SK-N-SH (cell line): ENCODE data around the gene DHRS13. TPM values are rescaled to one million over a fixed set of nuclear protein-coding genes. Genes with fewer than 3 reads are reported as not detected.

ENCODE experiments used
- CTCF ChIA-PET: fragments of 300-600, 350-600 bp; formaldehyde crosslinking; extraction: SDS; loops from one replicate; lab custom pipeline; 2021; lab: Yijun Ruan, JAX
- POLR2A ChIA-PET: fragments of 350-600 bp; sonication (Branson Sonifier 250); formaldehyde crosslinking; extraction: SDS; loops from one replicate; lab custom pipeline; 2020; ENCODE audit warnings: antibody characterized with exemption, inconsistent platforms; lab: Yijun Ruan, JAX
- DNase-seq: peaks from one replicate; pipeline ENCODE4 v3.0.0; 2012
- H2AFZ ChIP-seq: fragments of 200-600 bp; sonication (generic); 2 replicates; pipeline ENCODE4 v1.8.1; 2016; ENCODE audit warnings: antibody characterized with exemption, mild to moderate bottlenecking, low read depth
- H3F3A ChIP-seq: fragments of 200-600 bp; sonication (generic); replicated peaks from 2 replicates; pipeline ENCODE3; 2016; ENCODE audit warnings: antibody characterized with exemption, mild to moderate bottlenecking; ENCODE audit not compliant: insufficient read depth
- H3K27ac ChIP-seq, 2 experiments: fragments of 200-500 bp in 1 of 2; fragments of 200-600 bp in 1 of 2; sonication (Bioruptor generic) in 1 of 2; sonication (generic), shearing (Covaris generic) in 1 of 2; 2 replicates each; pipeline versions ENCODE4 v1.5.1 to v1.6.1; 2014 to 2016; ENCODE audit warnings: low read depth in 2 of 2, inconsistent platforms in 1 of 2, low read length in 1 of 2, mild to moderate bottlenecking in 1 of 2, mixed read lengths in 1 of 2
- H3K27me3 ChIP-seq: fragments of 200-600 bp; sonication (generic), shearing (Covaris generic); 2 replicates; pipeline ENCODE4 v1.6.1; 2016; ENCODE audit warnings: mixed run types; ENCODE audit not compliant: insufficient read depth
- H3K36me3 ChIP-seq, 2 experiments: fragments of 200-500 bp in 1 of 2; fragments of 200-600 bp in 1 of 2; sonication (Bioruptor generic) in 1 of 2; sonication (generic) in 1 of 2; replicated peaks in 1 of 2; 2 replicates each; pipeline versions ENCODE3 to v1.5.1; 2014 to 2016; ENCODE audit warnings: low read length in 1 of 2, mild to moderate bottlenecking in 1 of 2; ENCODE audit not compliant: insufficient read depth in 2 of 2, control insufficient read depth in 1 of 2
- H3K4me1 ChIP-seq, 2 experiments: fragments of 200-500 bp in 1 of 2; fragments of 200-600 bp in 1 of 2; sonication (Bioruptor generic) in 1 of 2; sonication (generic), shearing (Covaris generic) in 1 of 2; 2 replicates each; pipeline versions ENCODE4 v1.5.1 to v1.6.1; 2014 to 2016; ENCODE audit warnings: low read depth in 1 of 2, low read length in 1 of 2, mixed run types in 1 of 2; ENCODE audit not compliant: insufficient read depth in 2 of 2, control insufficient read depth in 1 of 2
- H3K4me2 ChIP-seq: fragments of 200-600 bp; sonication (generic), shearing (Covaris generic); 2 replicates; pipeline ENCODE4 v1.6.1; 2017; ENCODE audit warnings: mixed run types
- H3K4me3 ChIP-seq, 2 experiments: fragments of 200-500 bp in 1 of 2; fragments of 200-600 bp in 1 of 2; sonication (Bioruptor generic) in 1 of 2; sonication (generic), shearing (Covaris generic) in 1 of 2; 2 replicates each; pipeline versions ENCODE4 v1.5.1 to v1.8.1; 2014 to 2016; ENCODE audit warnings: low read depth in 2 of 2, inconsistent platforms in 1 of 2, low read length in 1 of 2, mild to moderate bottlenecking in 1 of 2, mixed read lengths in 1 of 2, moderate library complexity in 1 of 2
- H3K79me2 ChIP-seq: fragments of 200-600 bp; sonication (generic); 2 replicates; pipeline ENCODE4 v1.8.1; 2017; ENCODE audit warnings: mild to moderate bottlenecking; ENCODE audit not compliant: insufficient read depth
- H3K9ac ChIP-seq: fragments of 200-600 bp; sonication (generic); 2 replicates; pipeline ENCODE4 v1.6.1; 2017; ENCODE audit warnings: mixed run types
- H3K9me2 ChIP-seq: fragments of 200-600 bp; sonication (generic); 2 replicates; pipeline ENCODE4 v1.6.1; 2017; ENCODE audit warnings: mixed run types
- H3K9me3 ChIP-seq: fragments of 200-600 bp; sonication (generic); 2 replicates; pipeline ENCODE4 v1.6.1; 2017; ENCODE audit warnings: mixed run types, mild to moderate bottlenecking, moderate library complexity
- H4K20me1 ChIP-seq: fragments of 200-600 bp; sonication (generic); 2 replicates; pipeline ENCODE4 v1.6.1; 2017; ENCODE audit warnings: mild to moderate bottlenecking, mixed run types; ENCODE audit not compliant: insufficient read depth
- CHD2 ChIP-seq: fragments of 150-350 bp; IDR thresholded peaks from 2 replicates; pipeline ENCODE4 v1.6.1; 2018; ENCODE audit warnings: low read length; ENCODE audit not compliant: partially characterized antibody
- ELF1 ChIP-seq: IDR thresholded peaks from 2 replicates; pipeline ENCODE4 v1.4.0; 2012
- FOSL2 ChIP-seq: IDR thresholded peaks from 2 replicates; pipeline ENCODE4 v1.4.0; 2012; ENCODE audit warnings: low read depth, mild to moderate bottlenecking, moderate library complexity, borderline replicate concordance
- GABPA ChIP-seq: IDR thresholded peaks from 2 replicates; pipeline ENCODE4 v1.4.0; 2012; ENCODE audit warnings: low read depth, mild to moderate bottlenecking
- GATA2 ChIP-seq: sonication (generic); formaldehyde crosslinking; IDR thresholded peaks from 2 replicates; pipeline ENCODE4 v1.5.0; 2020; ENCODE audit warnings: mild to moderate bottlenecking, missing genetic modification reagents
- JUND ChIP-seq: IDR thresholded peaks from 2 replicates; pipeline ENCODE4 v1.4.0; 2012
- MEF2A ChIP-seq: IDR thresholded peaks from 2 replicates; pipeline ENCODE4 v1.4.0; 2012; ENCODE audit warnings: low read depth, borderline replicate concordance
- MXI1 ChIP-seq: IDR thresholded peaks from 2 replicates; pipeline ENCODE4 v1.6.1; 2012; ENCODE audit warnings: mild to moderate bottlenecking, low read depth, low read length, improper control_type of control experiment
- RAD21 ChIP-seq: IDR thresholded peaks from 2 replicates; pipeline ENCODE4 v1.6.1; 2012; ENCODE audit warnings: mild to moderate bottlenecking, low read length
- RFX5 ChIP-seq: IDR thresholded peaks from 2 replicates; pipeline ENCODE4 v1.6.1; 2012; ENCODE audit warnings: mild to moderate bottlenecking, improper control_type of control experiment, low read length
- RXRA ChIP-seq: IDR thresholded peaks from 2 replicates; pipeline ENCODE4 v1.4.0; 2012; ENCODE audit warnings: low read depth, mild to moderate bottlenecking, borderline replicate concordance
- SIN3A ChIP-seq: IDR thresholded peaks from 2 replicates; pipeline ENCODE4 v1.6.1; 2012; ENCODE audit warnings: low read depth, mild to moderate bottlenecking, low read length, moderate library complexity, borderline replicate concordance
- SMC3 ChIP-seq: IDR thresholded peaks from 2 replicates; pipeline ENCODE4 v1.6.1; 2012; ENCODE audit warnings: low read depth, low read length, improper control_type of control experiment
- TAF1 ChIP-seq: IDR thresholded peaks from 2 replicates; pipeline ENCODE4 v1.6.1; 2012; ENCODE audit warnings: low read depth, mild to moderate bottlenecking, low read length, moderate library complexity, borderline replicate concordance
- TCF12 ChIP-seq: IDR thresholded peaks from 2 replicates; pipeline ENCODE4 v1.4.0; 2012
- WGBS: methylation state at CpG from one replicate; pipeline ENCODE4 v1.1.6; 2017; ENCODE audit warnings: low lambda C conversion rate; 5-methylcytosine and 5-hydroxymethylcytosine counted together
- polyA plus RNA-seq, 3 experiments: library from polyadenylated mRNA; depleted of rRNA; stranded (reverse); fragments of >200 nt; gene quantifications; 2 replicates each; pipeline ENCODE4 v1.2.3, GENCODE V29; 2012
- TF ChIP-seq, protein P1 (sequence below): fragments of 200-600 bp; sonication (generic); IDR thresholded peaks from 2 replicates; pipeline ENCODE4 v1.6.1; 2017; ENCODE audit warnings: antibody characterized with exemption, mild to moderate bottlenecking, moderate library complexity
- TF ChIP-seq, protein P2 (sequence below): fragments of 150-350 bp; IDR thresholded peaks from 2 replicates; pipeline ENCODE4 v1.6.1; 2016; ENCODE audit warnings: mild to moderate bottlenecking, low read depth, low read length
- TF ChIP-seq, protein P3 (sequence below): fragments of 150-350 bp; IDR thresholded peaks from 2 replicates; pipeline ENCODE4 v1.6.1; 2017; ENCODE audit warnings: antibody characterized with exemption, low read length, low read depth, borderline replicate concordance
- TF ChIP-seq, protein P4 (sequence below): IDR thresholded peaks from 2 replicates; pipeline ENCODE4 v1.4.0; 2012; ENCODE audit warnings: low read depth, borderline replicate concordance

The DHRS13 gene
- polyA plus RNA-seq, 1 of the 3 experiments (the other 2 are of a cell fraction): 7.4 TPM

DNA sequence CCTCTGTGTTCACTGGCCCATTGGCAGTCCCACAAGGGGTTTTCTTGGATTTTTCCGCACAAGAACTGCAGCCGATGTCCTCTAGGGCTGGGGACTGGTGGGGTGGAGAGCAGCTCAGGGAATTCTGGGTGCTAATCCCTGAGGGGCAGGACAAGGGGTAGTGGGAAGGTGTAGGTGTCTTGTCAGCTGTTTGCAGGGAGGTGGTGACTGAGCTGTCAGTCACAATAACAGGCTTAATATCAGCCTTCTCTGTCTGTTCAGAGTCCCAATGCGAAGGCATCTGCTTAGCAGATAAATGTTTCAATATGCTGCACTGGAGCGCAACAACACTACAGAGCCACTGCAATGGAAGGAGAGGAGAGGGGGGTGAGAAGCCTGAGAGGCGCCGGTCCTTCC is 10.1 kb upstream of the DHRS13 start:
- Histone ChIP-seq H3K27ac (no peak overlapping the region; a peak in 1 of 4 replicates), H2AFZ (no peak overlapping the region), H3K79me2 (peaks cover 9% of the 10 kb centered on the region; the same call in 1 of the 2 replicates), H3F3A (peaks cover 26% of the 10 kb centered on the region), H3K36me3 (peaks cover 73 to 88% of the 10 kb centered on the region in 2 experiments), H3K9me2 (no peaks in the 10 kb centered on the region), H3K4me3 (no peak overlapping the region), H3K4me2 (no peak overlapping the region), H3K9ac (no peak overlapping the region), H4K20me1 (peaks cover 13% of the 10 kb centered on the region; the same call in 1 of the 2 replicates), H3K27me3 (no peaks in the 10 kb centered on the region), H3K4me1 (no peaks in the 10 kb centered on the region; a peak in 1 of 4 replicates), H3K9me3 (no peaks in the 10 kb centered on the region)
- no peak for DNase-seq
- POLR2A ChIA-PET: no interaction called here
- 94% methylated on average over 6 of the region's 6 CpGs for WGBS
- TF ChIP-seq TAF1 (no peak), MEF2A (no peak), FOSL2 (no peak), ELF1 (no peak), TCF12 (no peak), RXRA (no peak), SMC3 (no peak), GABPA (no peak), GATA2 (CRISPR knock-in tag) (no peak), RFX5 (no peak), MXI1 (no peak), SIN3A (no peak), CHD2 (no peak), RAD21 (no peak), JUND (no peak)
- TF ChIP-seq, protein P1, sequence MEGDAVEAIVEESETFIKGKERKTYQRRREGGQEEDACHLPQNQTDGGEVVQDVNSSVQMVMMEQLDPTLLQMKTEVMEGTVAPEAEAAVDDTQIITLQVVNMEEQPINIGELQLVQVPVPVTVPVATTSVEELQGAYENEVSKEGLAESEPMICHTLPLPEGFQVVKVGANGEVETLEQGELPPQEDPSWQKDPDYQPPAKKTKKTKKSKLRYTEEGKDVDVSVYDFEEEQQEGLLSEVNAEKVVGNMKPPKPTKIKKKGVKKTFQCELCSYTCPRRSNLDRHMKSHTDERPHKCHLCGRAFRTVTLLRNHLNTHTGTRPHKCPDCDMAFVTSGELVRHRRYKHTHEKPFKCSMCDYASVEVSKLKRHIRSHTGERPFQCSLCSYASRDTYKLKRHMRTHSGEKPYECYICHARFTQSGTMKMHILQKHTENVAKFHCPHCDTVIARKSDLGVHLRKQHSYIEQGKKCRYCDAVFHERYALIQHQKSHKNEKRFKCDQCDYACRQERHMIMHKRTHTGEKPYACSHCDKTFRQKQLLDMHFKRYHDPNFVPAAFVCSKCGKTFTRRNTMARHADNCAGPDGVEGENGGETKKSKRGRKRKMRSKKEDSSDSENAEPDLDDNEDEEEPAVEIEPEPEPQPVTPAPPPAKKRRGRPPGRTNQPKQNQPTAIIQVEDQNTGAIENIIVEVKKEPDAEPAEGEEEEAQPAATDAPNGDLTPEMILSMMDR: no peak
- TF ChIP-seq, protein P2, sequence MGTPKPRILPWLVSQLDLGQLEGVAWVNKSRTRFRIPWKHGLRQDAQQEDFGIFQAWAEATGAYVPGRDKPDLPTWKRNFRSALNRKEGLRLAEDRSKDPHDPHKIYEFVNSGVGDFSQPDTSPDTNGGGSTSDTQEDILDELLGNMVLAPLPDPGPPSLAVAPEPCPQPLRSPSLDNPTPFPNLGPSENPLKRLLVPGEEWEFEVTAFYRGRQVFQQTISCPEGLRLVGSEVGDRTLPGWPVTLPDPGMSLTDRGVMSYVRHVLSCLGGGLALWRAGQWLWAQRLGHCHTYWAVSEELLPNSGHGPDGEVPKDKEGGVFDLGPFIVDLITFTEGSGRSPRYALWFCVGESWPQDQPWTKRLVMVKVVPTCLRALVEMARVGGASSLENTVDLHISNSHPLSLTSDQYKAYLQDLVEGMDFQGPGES: no peak
- TF ChIP-seq, protein P3, sequence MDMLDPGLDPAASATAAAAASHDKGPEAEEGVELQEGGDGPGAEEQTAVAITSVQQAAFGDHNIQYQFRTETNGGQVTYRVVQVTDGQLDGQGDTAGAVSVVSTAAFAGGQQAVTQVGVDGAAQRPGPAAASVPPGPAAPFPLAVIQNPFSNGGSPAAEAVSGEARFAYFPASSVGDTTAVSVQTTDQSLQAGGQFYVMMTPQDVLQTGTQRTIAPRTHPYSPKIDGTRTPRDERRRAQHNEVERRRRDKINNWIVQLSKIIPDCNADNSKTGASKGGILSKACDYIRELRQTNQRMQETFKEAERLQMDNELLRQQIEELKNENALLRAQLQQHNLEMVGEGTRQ: no peak
- TF ChIP-seq, protein P4, sequence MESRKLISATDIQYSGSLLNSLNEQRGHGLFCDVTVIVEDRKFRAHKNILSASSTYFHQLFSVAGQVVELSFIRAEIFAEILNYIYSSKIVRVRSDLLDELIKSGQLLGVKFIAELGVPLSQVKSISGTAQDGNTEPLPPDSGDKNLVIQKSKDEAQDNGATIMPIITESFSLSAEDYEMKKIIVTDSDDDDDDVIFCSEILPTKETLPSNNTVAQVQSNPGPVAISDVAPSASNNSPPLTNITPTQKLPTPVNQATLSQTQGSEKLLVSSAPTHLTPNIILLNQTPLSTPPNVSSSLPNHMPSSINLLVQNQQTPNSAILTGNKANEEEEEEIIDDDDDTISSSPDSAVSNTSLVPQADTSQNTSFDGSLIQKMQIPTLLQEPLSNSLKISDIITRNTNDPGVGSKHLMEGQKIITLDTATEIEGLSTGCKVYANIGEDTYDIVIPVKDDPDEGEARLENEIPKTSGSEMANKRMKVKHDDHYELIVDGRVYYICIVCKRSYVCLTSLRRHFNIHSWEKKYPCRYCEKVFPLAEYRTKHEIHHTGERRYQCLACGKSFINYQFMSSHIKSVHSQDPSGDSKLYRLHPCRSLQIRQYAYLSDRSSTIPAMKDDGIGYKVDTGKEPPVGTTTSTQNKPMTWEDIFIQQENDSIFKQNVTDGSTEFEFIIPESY: no peak
- CTCF ChIA-PET: interaction anchor here (0.6 to 8.8 kb wide), 10 partner anchors 10 to 211 kb away, joined by 3 to 63 read pairs (median 3); partner anchors contain the start of gene DHRS13
